OCI-LY7 (cell line): Measurements from ENCODE around the gene DR1. TPM values are rescaled to one million over a fixed set of nuclear protein-coding genes. Genes with fewer than 3 reads are reported as not detected.

Experiments
- Bru-seq: library from RNA; stranded (reverse); fragments of 400-500 nt; gene quantifications from one replicate; lab custom pipeline; 2021; lab: Mats Ljungman, UMichigan
- BruChase-seq, 2 experiments: library from RNA; stranded (reverse); fragments of 400-500 nt; gene quantifications; one replicate each; lab custom pipeline; 2021; lab: Mats Ljungman, UMichigan
- BruUV-seq: library from RNA; stranded (reverse); fragments of 400-500 nt; replicated peaks from 2 replicates; lab custom pipeline; 2021; lab: Mats Ljungman, UMichigan
- CTCF ChIA-PET: fragments of 300-600 bp; sonication (Branson Sonifier 250); formaldehyde crosslinking; loops from one replicate; lab custom pipeline; 2022; ENCODE audit warnings: antibody characterized with exemption; ENCODE audit not compliant: unreplicated experiment; lab: Charles Lee
- POLR2A ChIA-PET: fragments of 300-600 bp; sonication (Branson Sonifier 250); formaldehyde crosslinking; loops from one replicate; lab custom pipeline; 2022; ENCODE audit warnings: antibody characterized with exemption; lab: Charles Lee
- DNase-seq: peaks from one replicate; pipeline ENCODE4 v3.0.0-alpha.2; 2015; ENCODE audit warnings: low spot score
- H2AFZ ChIP-seq: fragments of 200-600 bp; sonication (generic), shearing (Covaris generic); 2 replicates; pipeline ENCODE4 v1.6.1; 2014; ENCODE audit warnings: mild to moderate bottlenecking, antibody characterized with exemption, low read length, moderate library complexity
- H3K27ac ChIP-seq: fragments of 200-600 bp; sonication (generic); 2 replicates; pipeline ENCODE4 v1.5.1; 2014; ENCODE audit warnings: mixed run types, low read depth, mild to moderate bottlenecking, moderate library complexity, low read length, inconsistent platforms; ENCODE audit not compliant: poor library complexity, severe bottlenecking
- H3K36me3 ChIP-seq: fragments of 200-600 bp; sonication (generic); 2 replicates; pipeline ENCODE4 v1.6.1; 2014; ENCODE audit warnings: mild to moderate bottlenecking, antibody characterized with exemption, low read length, moderate library complexity, mixed read lengths; ENCODE audit not compliant: insufficient read depth
- H3K4me1 ChIP-seq: fragments of 200-600 bp; sonication (generic); 2 replicates; pipeline ENCODE4 v1.5.1; 2014; ENCODE audit warnings: mild to moderate bottlenecking, low read length; ENCODE audit not compliant: insufficient read depth, poor library complexity, severe bottlenecking
- H3K4me2 ChIP-seq: fragments of 200-600 bp; sonication (generic); 2 replicates; pipeline ENCODE4 v1.6.1; 2014; ENCODE audit warnings: mild to moderate bottlenecking, low read length
- H3K4me3 ChIP-seq: fragments of 200-600 bp; sonication (generic); 2 replicates; pipeline ENCODE4 v1.5.1; 2014; ENCODE audit warnings: mild to moderate bottlenecking, low read depth, low read length; ENCODE audit not compliant: poor library complexity, severe bottlenecking
- H3K79me2 ChIP-seq: fragments of 200-600 bp; sonication (generic); 2 replicates; pipeline ENCODE4 v1.6.1; 2016; ENCODE audit warnings: low read depth, mild to moderate bottlenecking, low read length, moderate library complexity, mixed read lengths; ENCODE audit not compliant: insufficient read depth
- H3K9me2 ChIP-seq: fragments of 200-600 bp; sonication (generic); 2 replicates; pipeline ENCODE4 v1.6.1; 2016; ENCODE audit warnings: mild to moderate bottlenecking, low read length, mixed read lengths; ENCODE audit not compliant: insufficient read depth
- H3K9me3 ChIP-seq: fragments of 200-600 bp; sonication (generic); 2 replicates; pipeline ENCODE4 v1.6.1; 2014; ENCODE audit warnings: mild to moderate bottlenecking, mixed run types, low read length, mixed read lengths
- H4K20me1 ChIP-seq: fragments of 200-600 bp; sonication (generic); 2 replicates; pipeline ENCODE4 v1.6.1; 2014; ENCODE audit warnings: mild to moderate bottlenecking, antibody characterized with exemption, low read length, moderate library complexity, mixed read lengths; ENCODE audit not compliant: insufficient read depth
- CTCF ChIP-seq: fragments of 200-600 bp; sonication (generic); conservative IDR thresholded peaks from 2 replicates; pipeline ENCODE4 v1.5.1; 2014; ENCODE audit warnings: mild to moderate bottlenecking, antibody characterized with exemption, low read length, moderate library complexity, mixed read lengths
- EZH2phosphoT487 ChIP-seq: fragments of 200-600 bp; sonication (generic); IDR thresholded peaks from 2 replicates; pipeline ENCODE4 v1.6.1; 2018; ENCODE audit warnings: low read depth, borderline replicate concordance, mild to moderate bottlenecking, mixed run types, antibody characterized with exemption, low read length, moderate library complexity, mixed read lengths
- intact Hi-C: fragments of 100-400 bp; cut with micrococcal nuclease; formaldehyde crosslinking; loops from one replicate; pipeline ENCODE4 v1.10.0; 2022; ENCODE audit not compliant: unreplicated experiment
- long read RNA-seq: library from polyadenylated mRNA; stranded (forward); transcript quantifications from one replicate; pipeline ENCODE4 v2.0.0, GENCODE V29; 2022
- total RNA-seq, 2 experiments: library from RNA; depleted of rRNA in 1 of 2; stranded (reverse); fragments of >200 nt in 1 of 2; shearing (Covaris generic) in 1 of 2; gene quantifications; 2 replicates each; pipeline ENCODE4 v1.2.3, GENCODE V29; 2014 to 2022

DR1 gene
- 61.3 and 81.3 TPM in 2 replicates for total RNA-seq (2014; rRNA removed; shearing (Covaris generic))
- total RNA-seq (2022) = 90.4 and 102 TPM in 2 replicates
- percentile 96 among the genes with signal in this experiment for Bru-seq, nascent RNA
- BruChase-seq, experiment 1, labeled RNA remaining after a 6-hour chase = percentile 96 among the genes with signal in this experiment
- BruChase-seq, experiment 2, labeled RNA remaining after a 2-hour chase = percentile 97 among the genes with signal in this experiment
- long read RNA-seq, full-length matches to known transcripts = 202 of 212 reads
- long read RNA-seq, partial matches to known transcripts = 3 of 212 reads
- long read RNA-seq, other reads (novel, unspliced or antisense) = 7 of 212 reads

DNA sequence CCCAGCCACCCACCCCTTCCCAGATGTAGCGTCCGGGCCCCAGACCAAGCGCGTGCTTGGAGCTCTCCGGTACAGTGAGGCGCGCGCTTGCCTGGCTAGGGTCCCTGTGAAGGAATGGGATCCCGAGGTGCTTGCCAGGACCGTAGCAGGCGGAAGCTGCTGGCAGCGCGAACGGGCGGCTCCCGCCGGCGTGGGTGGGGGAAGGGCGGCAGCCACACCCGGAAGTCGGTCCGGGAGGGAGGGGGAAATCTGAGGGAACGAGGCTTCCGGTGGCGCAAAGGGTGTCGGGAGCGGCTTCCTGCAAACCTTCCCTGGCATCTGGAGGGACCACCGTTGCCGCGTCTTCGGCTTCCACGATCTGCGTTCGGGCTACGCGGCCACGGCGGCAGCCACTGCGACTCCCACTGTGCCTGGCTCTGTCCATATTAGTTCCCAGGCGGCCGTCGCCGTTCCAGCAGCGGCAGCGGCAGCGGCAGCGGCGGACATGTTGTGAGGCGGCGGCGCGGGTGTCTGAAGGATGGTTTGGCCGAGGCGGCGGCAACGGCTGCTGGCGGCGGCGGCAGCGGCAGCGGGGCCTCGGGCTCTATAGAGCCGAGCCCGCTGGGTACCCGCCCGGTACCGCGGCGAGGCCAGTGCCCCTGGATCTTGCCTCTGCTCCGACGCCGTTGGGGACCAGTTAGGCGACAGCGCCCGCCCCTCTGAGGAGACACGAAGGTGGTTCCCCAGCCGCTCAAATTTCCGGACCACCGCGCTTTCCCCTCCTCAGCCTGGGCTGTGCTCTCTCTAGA, at the start of gene DR1:
Gene DR1 (plus strand): TSS at position 275 of the 788 bp plus-strand sequence. CDS start 739 bp downstream, outside the sequence.
- H3K4me2 ChIP-seq = peak within 1 kb of the TSS; percentile 77
- H3K27ac ChIP-seq = peak within 1 kb of the TSS; percentile 74
- H3K79me2 ChIP-seq = peaks cover 73% of the 10 kb centered on the region
- DNase-seq = peak; percentile 92
- H3K4me1 ChIP-seq = peaks cover 20% of the 10 kb centered on the region
- no TSS peak for BruUV-seq
- ChIA-PET CTCF (interaction anchor here (0.9 to 1.2 kb wide), 3 partner anchors 21 to 88 kb away, joined by 3 to 4 read pairs (median 3); no protein-coding TSS in a partner anchor), POLR2A (interaction anchor here (0.5 to 2.2 kb wide), 32 partner anchors 8 to 514 kb away, joined by 3 to 15 read pairs (median 4); partner anchors contain the start of genes DIPK1A and RPL5)
- H4K20me1 ChIP-seq = peaks cover 31% of the 10 kb centered on the region
- H3K9me2 ChIP-seq = no peaks in the 10 kb centered on the region
- peak within 1 kb of the TSS; percentile 87 for H3K4me3 ChIP-seq
- no peak for TF ChIP-seq EZH2phosphoT487
- no peak for TF ChIP-seq CTCF
- no peaks in the 10 kb centered on the region for H3K9me3 ChIP-seq
- intact Hi-C loops = loop anchor here (2.0 to 5.0 kb wide), 5 partner anchors 164 to 514 kb away; partner anchors contain the start of genes CCDC18, MTF2, RPL5 and TMED5
- H3K36me3 ChIP-seq = peaks cover 39% of the 10 kb centered on the region
- H2AFZ ChIP-seq = peak within 1 kb of the TSS; percentile 94

GRCh38 chr1:93296555-93297154, 49.1 kb upstream of the DR1 start:
- intact Hi-C loops = no loop called here
- Histone ChIP-seq H3K9me2 (no peaks in the 10 kb centered on the region; the same call in 1 of the 2 replicates), H3K4me2 (no peak overlapping the region), H3K4me1 (no peaks in the 10 kb centered on the region), H3K36me3 (no peaks in the 10 kb centered on the region), H2AFZ (no peak overlapping the region), H3K27ac (no peak overlapping the region), H4K20me1 (no peaks in the 10 kb centered on the region), H3K79me2 (no peaks in the 10 kb centered on the region), H3K9me3 (no peaks in the 10 kb centered on the region), H3K4me3 (no peak overlapping the region)
- TF ChIP-seq EZH2phosphoT487 = no peak
- TF ChIP-seq CTCF = no peak
- ChIA-PET CTCF (no interaction called here), POLR2A (interaction anchor here (0.9 kb wide), 1 partner anchor 26 kb away, joined by 3 read pairs; no protein-coding TSS in a partner anchor)
- DNase-seq = no peak
- no TSS peak for BruUV-seq
